Neutrophil (primary cell): ENCODE measurements around the gene TMEM26.

Source experiments
- H3K27ac ChIP-seq: fragments of 200-600 bp; sonication (generic); 2 replicates; pipeline ENCODE4 v1.5.1; 2016; ENCODE audit warnings: mild to moderate bottlenecking, moderate library complexity
- H3K27me3 ChIP-seq: fragments of 200-600 bp; sonication (generic); 2 replicates; pipeline ENCODE4 v1.6.0; 2016; ENCODE audit warnings: mild to moderate bottlenecking
- H3K36me3 ChIP-seq: fragments of 200-600 bp; sonication (generic); 2 replicates; pipeline ENCODE4 v1.5.1; 2017
- H3K4me1 ChIP-seq, 2 experiments: fragments of 200-600 bp in 1 of 2; sonication (generic) in 1 of 2; 1 replicate in 1 of 2; 2 replicates in 1 of 2; pipeline versions ENCODE4 v1.5.1 to v1.6.1; 2013 to 2016; ENCODE audit warnings: low read depth in 1 of 2, low read length in 1 of 2, mild to moderate bottlenecking in 1 of 2, moderate library complexity in 1 of 2; ENCODE audit not compliant: control insufficient read depth in 1 of 2, insufficient read depth in 1 of 2
- H3K4me3 ChIP-seq, 2 experiments: fragments of 200-600 bp in 1 of 2; sonication (generic) in 1 of 2; 1 replicate in 1 of 2; 2 replicates in 1 of 2; pipeline ENCODE4 v1.5.1; 2013 to 2016; ENCODE audit warnings: low read depth in 1 of 2, low read length in 1 of 2, mild to moderate bottlenecking in 1 of 2, moderate library complexity in 1 of 2
- H3K9me3 ChIP-seq: fragments of 200-600 bp; sonication (generic); 2 replicates; pipeline ENCODE4 v1.5.1; 2016
- CTCF ChIP-seq: fragments of 200-600 bp; sonication (generic); IDR thresholded peaks from 2 replicates; pipeline ENCODE4 v1.5.1; 2016; ENCODE audit warnings: antibody characterized with exemption

Gene TMEM26

GRCh38 chr10:61452655-61453641 lies at the start of gene TMEM26:
Gene TMEM26 (minus strand): TSS chr10:61453381. CDS start chr10:61453081, 300 bp downstream.
- Histone ChIP-seq H3K4me3 (no peak within 1 kb of the TSS), H3K36me3 (no peaks in the 10 kb centered on the region), H3K27ac (no peak within 1 kb of the TSS), H3K4me1 (no peaks in the 10 kb centered on the region), H3K27me3 (peaks cover 51% of the 10 kb centered on the region), H3K9me3 (no peaks in the 10 kb centered on the region)
- TF ChIP-seq CTCF, result no peak

DNA sequence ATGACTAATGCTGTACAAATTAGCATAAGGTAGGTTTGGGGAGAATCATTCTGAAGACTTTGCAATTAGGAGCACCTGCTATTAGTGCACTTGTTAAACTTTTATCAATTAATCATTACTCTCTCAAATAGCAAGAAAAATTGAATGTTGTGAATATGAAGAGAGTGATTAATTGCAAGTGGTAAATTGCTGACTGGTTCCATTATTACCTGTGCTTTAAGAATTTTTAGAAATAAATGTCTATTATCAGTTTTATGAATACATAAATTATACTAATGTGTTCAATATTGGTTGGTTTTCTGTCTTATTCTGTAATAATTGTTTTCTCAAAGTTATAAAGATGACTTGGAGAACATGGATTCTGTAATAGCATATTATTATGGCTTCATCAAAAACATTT lies 47.3 kb upstream of the TMEM26 start:
- no peak for TF ChIP-seq CTCF
- Histone ChIP-seq H3K4me1 (no peaks in the 10 kb centered on the region), H3K9me3 (no peaks in the 10 kb centered on the region)

DNA sequence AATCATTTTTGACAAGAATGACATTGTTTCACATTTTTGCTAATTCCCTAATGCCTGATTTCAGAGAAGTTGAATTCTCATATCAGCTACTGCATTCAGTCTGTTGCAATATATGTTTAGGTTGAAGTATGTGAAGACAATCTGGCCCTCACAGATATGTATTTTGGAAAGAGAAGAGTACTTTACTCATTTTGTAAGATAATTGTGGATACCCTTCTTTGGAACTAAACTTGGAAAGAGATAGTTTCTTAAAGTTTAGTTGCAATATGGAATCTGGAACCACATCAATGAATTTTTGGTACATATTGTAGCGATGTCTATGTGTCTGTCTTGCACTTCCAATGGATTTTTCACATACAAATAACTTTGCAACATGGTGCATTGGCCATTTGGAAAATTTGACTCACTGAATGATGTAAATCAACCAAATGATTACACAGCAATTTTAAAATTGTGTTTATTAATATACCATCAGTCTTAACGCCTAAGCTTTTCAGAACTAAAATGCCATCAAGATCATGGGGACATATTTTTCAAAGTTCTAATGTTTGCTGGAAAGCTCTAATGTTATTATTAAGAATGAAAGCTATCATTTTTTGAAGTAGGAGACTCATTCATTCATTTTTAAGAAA lies 39.3 kb upstream of the TMEM26 start:
- no peak for TF ChIP-seq CTCF
- Histone ChIP-seq H3K9me3 (no peaks in the 10 kb centered on the region), H3K36me3 (no peaks in the 10 kb centered on the region), H3K27ac (no peak overlapping the region), H3K27me3 (no peaks in the 10 kb centered on the region), H3K4me3 (no peak overlapping the region), H3K4me1 (no peaks in the 10 kb centered on the region)

More for the DNA sequence above, 47.3 kb upstream of the TMEM26 start:
- Histone ChIP-seq H3K36me3 (no peaks in the 10 kb centered on the region), H3K27me3 (no peaks in the 10 kb centered on the region), H3K4me3 (no peak overlapping the region), H3K27ac (no peak overlapping the region)

DNA sequence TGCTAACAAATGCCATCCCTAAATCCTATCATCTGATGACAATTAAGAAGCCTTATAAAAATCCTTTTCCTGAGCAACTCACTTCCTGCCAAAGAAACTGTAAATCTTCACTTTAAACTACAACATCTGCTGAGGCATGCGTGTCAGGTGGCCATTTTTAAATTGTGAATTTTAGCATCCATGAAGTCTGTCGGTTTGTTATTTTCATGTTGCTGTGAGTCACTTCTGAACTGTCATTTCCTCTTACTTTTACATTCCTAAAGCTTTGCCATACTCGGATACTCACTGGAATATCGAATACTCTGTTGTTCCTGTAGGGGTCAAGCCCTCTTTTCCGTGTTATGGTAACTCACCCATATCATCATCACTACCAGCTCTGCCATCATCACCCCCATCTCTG lies 34.3 kb upstream of the TMEM26 start:
- Histone ChIP-seq H3K27ac (no peak overlapping the region), H3K4me3 (no peak overlapping the region), H3K4me1 (no peaks in the 10 kb centered on the region), H3K27me3 (no peaks in the 10 kb centered on the region), H3K36me3 (no peaks in the 10 kb centered on the region), H3K9me3 (no peaks in the 10 kb centered on the region)
- TF ChIP-seq CTCF, result no peak

GRCh38 chr10:61486738-61487396 lies 33.7 kb upstream of the TMEM26 start:
- Histone ChIP-seq H3K9me3 (no peaks in the 10 kb centered on the region), H3K4me1 (no peaks in the 10 kb centered on the region), H3K27ac (no peak overlapping the region)

More at GRCh38 chr10:61486738-61487396, 33.7 kb upstream of the TMEM26 start:
- Histone ChIP-seq H3K36me3 (no peaks in the 10 kb centered on the region), H3K4me3 (no peak overlapping the region), H3K27me3 (no peaks in the 10 kb centered on the region)
- no peak for TF ChIP-seq CTCF
